Measurements from ENCODE around the gene ASTL.

The ASTL gene

GRCh38 chr2:96074156-96074555 lies 64.1 kb downstream of the ASTL start:
- Histone ChIP-seq H3K36me3 (no peaks in the 10 kb centered on the region), H3K9me3 (peaks cover 0 to 17% (median 7%) of the 10 kb centered on the region in 3 donors), H3K4me3 (no peak overlapping the region), H3K27me3 (no peaks in the 10 kb centered on the region), H3K27ac (no peak overlapping the region), H3K4me1 (no peaks in the 10 kb centered on the region)
- DNase-seq, result no peak
- TF ChIP-seq, protein P1, sequence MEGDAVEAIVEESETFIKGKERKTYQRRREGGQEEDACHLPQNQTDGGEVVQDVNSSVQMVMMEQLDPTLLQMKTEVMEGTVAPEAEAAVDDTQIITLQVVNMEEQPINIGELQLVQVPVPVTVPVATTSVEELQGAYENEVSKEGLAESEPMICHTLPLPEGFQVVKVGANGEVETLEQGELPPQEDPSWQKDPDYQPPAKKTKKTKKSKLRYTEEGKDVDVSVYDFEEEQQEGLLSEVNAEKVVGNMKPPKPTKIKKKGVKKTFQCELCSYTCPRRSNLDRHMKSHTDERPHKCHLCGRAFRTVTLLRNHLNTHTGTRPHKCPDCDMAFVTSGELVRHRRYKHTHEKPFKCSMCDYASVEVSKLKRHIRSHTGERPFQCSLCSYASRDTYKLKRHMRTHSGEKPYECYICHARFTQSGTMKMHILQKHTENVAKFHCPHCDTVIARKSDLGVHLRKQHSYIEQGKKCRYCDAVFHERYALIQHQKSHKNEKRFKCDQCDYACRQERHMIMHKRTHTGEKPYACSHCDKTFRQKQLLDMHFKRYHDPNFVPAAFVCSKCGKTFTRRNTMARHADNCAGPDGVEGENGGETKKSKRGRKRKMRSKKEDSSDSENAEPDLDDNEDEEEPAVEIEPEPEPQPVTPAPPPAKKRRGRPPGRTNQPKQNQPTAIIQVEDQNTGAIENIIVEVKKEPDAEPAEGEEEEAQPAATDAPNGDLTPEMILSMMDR (IDR thresholded peaks at IDR 0.05), result no peak
- intact Hi-C loops (cut with DNase I; ENCODE audit: low total_unique reads), result no loop called here

DNA sequence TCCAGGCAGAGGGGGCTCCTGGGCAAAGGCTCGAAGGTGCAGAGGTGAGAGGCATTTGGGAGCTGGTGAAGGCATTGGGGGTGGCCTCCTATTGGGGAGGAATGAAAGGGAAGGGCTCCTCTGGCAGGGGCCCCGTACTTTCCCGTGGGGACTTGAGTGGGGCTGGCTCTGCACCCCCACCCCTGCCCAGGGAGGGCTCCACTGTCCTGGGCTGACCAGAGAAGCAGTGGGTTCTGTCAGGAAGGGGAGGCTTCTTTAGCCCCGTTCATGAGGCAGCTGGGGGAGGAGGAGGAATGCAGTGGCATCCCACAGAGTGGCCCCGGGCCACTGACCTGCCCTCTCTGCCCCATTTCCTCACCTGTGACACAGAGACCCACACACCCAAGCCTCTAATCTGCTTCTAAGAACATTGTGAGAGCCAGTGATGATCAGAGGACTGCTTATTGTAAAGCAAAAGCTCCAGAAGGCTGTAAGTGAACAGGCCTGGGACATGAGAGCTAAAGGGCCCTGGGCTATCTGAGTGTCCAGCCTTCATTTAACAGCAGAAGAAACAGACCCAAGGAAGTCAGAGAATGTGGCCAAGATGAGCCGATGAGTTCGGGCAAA lies 65.0 kb downstream of the ASTL start:
- intact Hi-C loops (cut with DNase I; ENCODE audit: low total_unique reads), result no loop called here
- TF ChIP-seq, protein P1 (IDR thresholded peaks at IDR 0.05), result no peak
- H3K27me3 ChIP-seq, result no peaks in the 10 kb centered on the region

More for the DNA sequence above, 65.0 kb downstream of the ASTL start:
- DNase-seq, result no peak
- Histone ChIP-seq H3K27ac (no peak overlapping the region), H3K4me1 (no peaks in the 10 kb centered on the region), H3K4me3 (no peak overlapping the region), H3K36me3 (no peaks in the 10 kb centered on the region), H3K9me3 (peaks cover 0 to 17% (median 7%) of the 10 kb centered on the region in 3 donors)

All from tibial artery (tissue), 4 donors.